ENCODE measurements around the gene GREM1.

GREM1 gene

DNA sequence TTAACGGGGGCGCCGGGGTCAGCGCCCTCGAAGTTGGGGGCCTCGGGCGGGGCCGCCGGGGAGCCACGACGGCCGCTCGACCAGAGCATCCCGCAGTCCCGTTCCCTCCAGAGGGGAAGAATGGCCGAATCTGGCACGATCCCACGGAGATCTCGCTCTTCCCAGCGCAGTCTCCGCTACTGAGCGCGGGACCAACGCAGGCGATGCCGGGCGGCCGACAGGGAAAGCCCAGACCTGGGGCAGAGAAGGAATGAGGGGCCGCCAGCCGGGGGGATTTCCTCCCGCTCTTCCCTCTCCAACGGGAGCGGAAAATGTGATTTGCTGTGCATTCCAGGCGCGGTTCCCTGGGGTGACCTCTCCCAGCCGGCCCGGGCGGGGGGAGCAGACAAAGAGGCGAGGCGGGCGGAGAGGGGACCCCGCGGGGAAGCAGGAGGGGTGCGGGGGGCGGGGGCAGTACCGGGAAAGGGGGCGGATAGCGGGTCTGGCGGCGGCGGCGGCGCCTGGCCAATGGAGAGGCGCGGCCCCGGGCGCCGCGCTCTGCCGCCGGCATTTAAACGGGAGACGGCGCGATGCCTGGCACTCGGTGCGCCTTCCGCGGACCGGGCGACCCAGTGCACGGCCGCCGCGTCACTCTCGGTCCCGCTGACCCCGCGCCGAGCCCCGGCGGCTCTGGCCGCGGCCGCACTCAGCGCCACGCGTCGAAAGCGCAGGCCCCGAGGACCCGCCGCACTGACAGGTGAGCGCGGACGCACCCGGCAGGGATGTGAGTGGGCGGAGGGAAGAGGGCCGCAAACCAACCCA, at the start of gene GREM1:
Gene GREM1, plus strand, starts transcription at position 579 of the 801 bp plus-strand sequence. CDS start 12,687 bp downstream, outside the sequence.
- Mint-ChIP-seq H3K36me3 (no peaks in the 10 kb centered on the region), H3K9me3 (no peaks in the 10 kb centered on the region), H3K27me3 (peaks cover 57 to 64% of the 10 kb centered on the region in 2 donors), H3K4me3 (peak within 1 kb of the TSS; percentile 72 to 73), H3K27ac (peak within 1 kb of the TSS; percentile 81), H3K4me1 (peaks cover 16 to 27% of the 10 kb centered on the region in 2 donors)
- no peak for ATAC-seq (replicated peaks)
- DNase-seq: no peak

DNA sequence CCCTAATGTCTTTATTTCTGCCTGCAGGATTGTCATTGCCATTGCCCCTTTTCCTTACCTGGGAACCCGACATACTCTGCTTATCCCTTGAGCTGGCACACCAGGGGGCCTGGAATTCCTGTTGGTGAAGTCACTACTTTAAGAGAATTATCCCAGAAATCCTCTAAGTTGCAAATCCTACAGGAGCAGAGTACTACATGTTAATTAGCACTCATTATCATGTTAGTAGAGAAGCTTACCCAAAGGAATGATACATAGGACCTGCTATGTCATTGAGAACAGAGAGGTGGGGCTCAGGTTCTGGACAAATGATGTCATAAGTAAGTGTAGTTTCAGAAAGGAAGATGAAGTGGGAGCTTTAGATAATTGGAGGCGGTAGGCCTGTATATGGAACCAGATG, 48.9 kb upstream of the GREM1 start:
- no peak overlapping the region for H3K4me3 Mint-ChIP-seq
- no peaks in the 10 kb centered on the region for H3K9me3 Mint-ChIP-seq
- DNase-seq (no peak), ATAC-seq (replicated peaks) (no peak)
- no peaks in the 10 kb centered on the region for H3K36me3 Mint-ChIP-seq
- no peak overlapping the region for H3K27ac Mint-ChIP-seq
- H3K4me1 Mint-ChIP-seq: no peaks in the 10 kb centered on the region
- H3K27me3 Mint-ChIP-seq: no peaks in the 10 kb centered on the region

DNA sequence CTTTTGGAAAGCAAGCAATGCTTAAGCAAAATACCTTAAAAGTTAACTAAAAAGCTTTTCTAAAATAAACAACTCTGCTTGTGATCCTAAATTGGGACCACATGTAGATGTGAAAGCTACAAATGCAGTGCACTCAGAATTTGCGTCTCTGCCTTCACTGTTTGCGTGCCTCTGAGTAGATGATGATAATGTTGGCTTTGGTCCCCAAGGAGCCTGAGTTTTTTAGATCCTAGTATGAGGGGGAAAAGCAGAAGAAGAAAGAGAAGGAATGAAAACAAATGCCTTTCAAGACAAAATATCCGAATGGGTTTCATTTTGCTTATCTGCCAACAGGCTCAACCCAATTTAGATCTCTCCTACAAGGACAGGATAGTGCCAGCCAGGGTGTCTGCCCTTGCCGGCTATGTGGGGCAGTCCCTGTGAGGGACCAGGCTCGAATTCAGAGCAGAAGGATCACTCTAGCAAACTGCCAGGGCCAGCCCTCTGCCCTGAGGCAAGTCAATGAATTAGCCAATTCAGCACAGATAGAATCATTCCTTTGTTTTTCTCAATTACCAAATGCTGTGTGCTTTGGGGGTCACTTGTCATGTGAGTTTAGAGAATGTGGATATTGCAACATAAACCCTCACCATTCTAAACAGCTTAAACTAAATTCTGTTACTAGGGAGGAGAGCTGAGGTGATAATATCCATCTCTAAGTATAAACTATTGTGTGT, 47.8 kb upstream of the GREM1 start:
- Mint-ChIP-seq H3K4me1 (no peaks in the 10 kb centered on the region), H3K27ac (no peak overlapping the region), H3K4me3 (no peak overlapping the region), H3K9me3 (no peaks in the 10 kb centered on the region), H3K27me3 (no peaks in the 10 kb centered on the region), H3K36me3 (no peaks in the 10 kb centered on the region)
- ATAC-seq (replicated peaks) (no peak), DNase-seq (no peak)

GRCh38 chr15:32670623-32671022, 47.2 kb upstream of the GREM1 start:
- ATAC-seq (replicated peaks) (no peak), DNase-seq (no peak)
- no peaks in the 10 kb centered on the region for H3K27me3 Mint-ChIP-seq
- no peaks in the 10 kb centered on the region for H3K9me3 Mint-ChIP-seq
- no peak overlapping the region for H3K4me3 Mint-ChIP-seq
- no peaks in the 10 kb centered on the region for H3K36me3 Mint-ChIP-seq
- no peaks in the 10 kb centered on the region for H3K4me1 Mint-ChIP-seq
- peak overlapping the region; percentile 59 for H3K27ac Mint-ChIP-seq

DNA sequence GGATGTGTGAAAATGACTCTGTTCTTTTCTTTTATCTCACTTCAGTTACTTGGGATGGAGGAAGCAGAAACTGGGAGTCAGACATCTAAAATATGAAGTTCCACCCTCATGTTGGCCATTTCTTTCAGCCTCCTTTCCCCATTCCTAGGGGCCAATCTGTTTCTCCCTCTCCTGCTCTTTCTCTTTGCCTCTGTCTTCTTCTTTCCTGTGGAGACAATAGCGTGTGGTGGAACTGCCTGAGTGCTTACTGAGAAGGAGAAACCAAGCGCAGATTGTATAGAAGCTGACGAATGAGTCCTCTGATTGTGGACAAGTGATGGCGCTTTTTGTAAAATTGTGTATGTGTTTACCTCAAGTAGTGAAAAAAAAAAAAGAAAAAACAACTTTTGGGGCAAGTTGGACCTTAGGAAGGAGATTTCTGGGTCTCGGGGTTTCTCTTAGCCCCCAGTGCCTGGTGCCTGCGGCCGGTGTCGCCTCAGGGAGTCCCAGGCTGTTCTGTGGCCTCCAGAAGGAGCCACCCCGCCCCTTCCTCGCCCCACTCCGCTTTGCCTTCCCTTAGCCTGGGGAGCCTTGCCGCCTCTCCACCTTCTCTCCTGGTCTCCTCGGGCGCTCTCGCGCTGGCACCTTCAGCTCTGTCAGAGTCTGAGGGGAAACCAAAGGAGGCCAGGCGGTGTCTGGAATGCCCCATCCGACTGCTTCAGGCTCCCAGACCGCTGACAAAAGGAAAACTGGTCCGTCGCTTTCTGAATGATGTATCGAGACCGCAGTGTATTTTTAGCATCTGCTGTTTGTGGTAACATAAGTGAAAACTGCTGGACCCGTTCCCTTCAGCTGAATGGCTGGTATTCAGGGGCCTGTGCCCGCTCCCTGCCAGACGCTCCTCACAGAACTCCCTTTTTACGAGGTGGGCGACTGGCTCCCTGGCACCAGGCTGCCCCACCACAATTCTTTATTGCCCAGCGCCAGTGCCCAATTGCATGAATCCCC, 46.2 kb upstream of the GREM1 start:
- H3K4me3 Mint-ChIP-seq: no peak overlapping the region
- no peaks in the 10 kb centered on the region for H3K9me3 Mint-ChIP-seq
- no peaks in the 10 kb centered on the region for H3K4me1 Mint-ChIP-seq
- ATAC-seq (replicated peaks) (no peak), DNase-seq (no peak)
- H3K36me3 Mint-ChIP-seq: no peaks in the 10 kb centered on the region
- no peak overlapping the region for H3K27ac Mint-ChIP-seq
- H3K27me3 Mint-ChIP-seq: no peaks in the 10 kb centered on the region

- Mint-ChIP-seq H3K4me3 (no peak overlapping the region), H3K4me1 (no peaks in the 10 kb centered on the region), H3K36me3 (no peaks in the 10 kb centered on the region), H3K27me3 (no peaks in the 10 kb centered on the region), H3K9me3 (no peaks in the 10 kb centered on the region), H3K27ac (no peak overlapping the region)
- DNase-seq (no peak), ATAC-seq (replicated peaks) (no peak)
These were observed 43.1 kb upstream of the GREM1 start for GRCh38 chr15:32674681-32675080.

- DNase-seq (no peak), ATAC-seq (replicated peaks) (no peak)
- Mint-ChIP-seq H3K9me3 (no peaks in the 10 kb centered on the region), H3K4me3 (no peak overlapping the region), H3K36me3 (no peaks in the 10 kb centered on the region), H3K27ac (no peak overlapping the region), H3K27me3 (no peaks in the 10 kb centered on the region), H3K4me1 (no peaks in the 10 kb centered on the region)
These were observed 42.3 kb upstream of the GREM1 start for GRCh38 chr15:32675466-32675865.

DNA sequence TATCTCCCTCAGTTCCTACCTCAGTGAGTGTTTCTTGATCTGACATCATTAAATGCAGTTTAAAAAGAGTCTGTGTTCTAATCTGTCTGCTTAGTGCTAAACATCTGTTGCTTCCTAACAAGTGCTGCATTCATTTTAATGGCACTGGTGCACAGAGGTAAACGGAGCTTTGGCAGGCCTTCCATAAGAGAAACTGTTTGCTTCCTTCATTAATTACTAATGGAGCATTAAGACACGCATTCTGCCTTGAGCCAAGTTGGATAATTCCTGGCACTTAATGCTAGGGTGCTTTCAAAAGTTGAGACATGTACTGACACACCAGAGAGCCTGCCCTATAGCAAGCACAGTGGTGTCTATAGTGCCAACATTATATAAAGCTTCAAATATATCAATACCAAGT, 41.6 kb upstream of the GREM1 start:
- no peaks in the 10 kb centered on the region for H3K27me3 Mint-ChIP-seq
- H3K4me3 Mint-ChIP-seq: no peak overlapping the region
- H3K9me3 Mint-ChIP-seq: no peaks in the 10 kb centered on the region
- no peak for ATAC-seq (replicated peaks)
- DNase-seq: no peak
- no peak overlapping the region for H3K27ac Mint-ChIP-seq
- no peaks in the 10 kb centered on the region for H3K4me1 Mint-ChIP-seq
- H3K36me3 Mint-ChIP-seq: no peaks in the 10 kb centered on the region

- H3K27me3 Mint-ChIP-seq: no peaks in the 10 kb centered on the region
- no peak overlapping the region for H3K27ac Mint-ChIP-seq
These were observed 40.5 kb upstream of the GREM1 start for GRCh38 chr15:32677238-32677750.

DNA sequence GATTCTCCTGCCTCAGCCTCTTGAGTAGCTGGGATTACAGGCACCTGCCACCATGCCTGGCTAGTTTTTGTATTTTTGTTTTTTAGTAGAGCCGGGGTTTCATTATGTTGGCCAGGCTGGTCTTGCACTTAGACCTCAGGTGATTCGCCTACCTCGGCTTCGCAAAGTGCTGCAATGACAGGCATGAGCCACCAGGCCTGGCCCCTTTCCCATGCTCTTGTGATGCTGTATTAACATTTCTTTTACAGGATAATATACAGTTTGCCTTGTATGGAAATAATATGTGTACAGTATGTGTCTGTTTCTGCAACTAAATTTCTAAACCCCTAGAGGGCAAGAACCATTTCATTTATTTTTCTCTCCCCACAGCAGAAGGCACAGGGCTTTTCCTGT, 38.5 kb upstream of the GREM1 start:
- peaks cover 0 to 5% of the 10 kb centered on the region in 2 donors for H3K4me1 Mint-ChIP-seq
- no peak overlapping the region for H3K27ac Mint-ChIP-seq
- ATAC-seq (replicated peaks) (no peak), DNase-seq (no peak)
- no peaks in the 10 kb centered on the region for H3K36me3 Mint-ChIP-seq
- H3K27me3 Mint-ChIP-seq: no peaks in the 10 kb centered on the region
- H3K9me3 Mint-ChIP-seq: no peaks in the 10 kb centered on the region
- no peak overlapping the region for H3K4me3 Mint-ChIP-seq

More at GRCh38 chr15:32677238-32677750, 40.5 kb upstream of the GREM1 start:
- DNase-seq: no peak
- Mint-ChIP-seq H3K36me3 (no peaks in the 10 kb centered on the region), H3K4me3 (no peak overlapping the region), H3K4me1 (no peaks in the 10 kb centered on the region), H3K9me3 (no peaks in the 10 kb centered on the region)
- ATAC-seq (replicated peaks): no peak

- no peaks in the 10 kb centered on the region for H3K36me3 Mint-ChIP-seq
- DNase-seq: no peak
- H3K4me1 Mint-ChIP-seq: peaks cover 0 to 8% of the 10 kb centered on the region in 2 donors
- peaks cover 4 to 5% of the 10 kb centered on the region in 2 donors for H3K9me3 Mint-ChIP-seq
- no peak overlapping the region for H3K27ac Mint-ChIP-seq
- no peak overlapping the region for H3K4me3 Mint-ChIP-seq
- no peak for ATAC-seq (replicated peaks)
- no peaks in the 10 kb centered on the region for H3K27me3 Mint-ChIP-seq
These were observed 35.2 kb upstream of the GREM1 start for GRCh38 chr15:32682569-32682968.

- no peak overlapping the region for H3K4me3 Mint-ChIP-seq
- peaks cover 0 to 8% of the 10 kb centered on the region in 2 donors for H3K4me1 Mint-ChIP-seq
- H3K9me3 Mint-ChIP-seq: peaks cover 4 to 5% of the 10 kb centered on the region in 2 donors
- DNase-seq (no peak), ATAC-seq (replicated peaks) (no peak)
- no peaks in the 10 kb centered on the region for H3K27me3 Mint-ChIP-seq
- H3K27ac Mint-ChIP-seq: no peak overlapping the region
- H3K36me3 Mint-ChIP-seq: no peaks in the 10 kb centered on the region
These were observed 34.7 kb upstream of the GREM1 start for GRCh38 chr15:32682977-32683630.

DNA sequence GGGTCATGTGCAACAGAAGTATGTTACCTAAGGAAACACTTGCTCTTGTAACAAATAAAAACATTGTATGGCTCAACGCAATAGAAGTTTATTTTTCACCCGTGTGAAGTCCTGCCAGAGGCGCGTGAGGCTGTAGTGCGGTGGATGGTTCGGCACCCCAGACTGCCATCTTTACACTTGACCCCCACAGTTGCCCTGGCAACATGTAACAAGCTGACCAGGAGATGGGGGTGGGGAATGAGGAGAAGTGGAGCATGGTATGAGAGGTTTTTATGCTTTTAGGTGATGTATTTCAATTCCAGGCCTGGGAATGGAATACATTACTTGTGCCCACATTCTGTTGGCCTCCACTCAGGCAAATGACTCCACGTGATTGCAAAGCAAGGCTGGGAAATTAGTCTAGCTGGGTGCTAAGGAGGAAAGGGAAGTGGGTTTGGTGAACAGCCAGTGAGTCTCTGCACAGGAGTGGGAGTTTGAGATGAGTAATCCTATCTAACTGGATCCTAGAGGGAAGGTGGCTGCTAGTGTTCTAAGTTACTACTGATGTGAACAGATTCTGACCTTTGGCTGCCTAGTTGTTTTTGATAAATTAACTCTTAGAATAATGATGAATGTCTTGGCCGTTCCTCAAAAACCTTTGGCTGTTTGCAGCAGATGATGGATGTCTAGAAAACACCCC, 33.8 kb upstream of the GREM1 start:
- no peak overlapping the region for H3K27ac Mint-ChIP-seq
- DNase-seq: no peak
- H3K9me3 Mint-ChIP-seq: peaks cover 4 to 5% of the 10 kb centered on the region in 2 donors
- H3K27me3 Mint-ChIP-seq: no peaks in the 10 kb centered on the region
- H3K4me3 Mint-ChIP-seq: no peak overlapping the region
- no peaks in the 10 kb centered on the region for H3K36me3 Mint-ChIP-seq
- peak in 1 of 2 donors; percentile 52 for ATAC-seq (replicated peaks)
- peaks cover 0 to 8% of the 10 kb centered on the region in 2 donors for H3K4me1 Mint-ChIP-seq

All from stimulated activated naive B cell treated with anti-CD40 and anti-IgM and Interleukin-4, amounts not matched to agents 10 μg/mL and 1 μg/mL and 100 μg/mL, for 72 hours (primary cell).